Pancreas (tissue), 10 donors: ENCODE data around the gene PLP1. TPM values are rescaled to one million over a fixed set of nuclear protein-coding genes. Genes with fewer than 3 reads are reported as not detected.
"Not testable (repeated sequence)": the region's sequence is repeated elsewhere in the genome, so short reads cannot be mapped to it uniquely, and the experiment has no call there.

ENCODE experiments used
- ATAC-seq, 4 donors: fragments of 200-7000 bp; cut with Tn5 transposase; one replicate each; pipeline versions ENCODE4 v1.8.0 to v1.9.1; 2020; ENCODE audit warnings: mild to moderate bottlenecking in 4 of 4, moderate library complexity in 4 of 4
- DNase-seq, 6 donors: peaks; one replicate each; pipeline ENCODE4 v3.0.0-alpha.2; 2020
- FAIRE-seq: peaks from 2 replicates; lab custom pipeline; 2012; peaks lifted over from hg19 to GRCh38; lab: Jason Lieb, UNC
- H3K27ac ChIP-seq, 4 donors: fragments of 200-600 bp; sonication (generic); 1 replicate in 3 of 4; 2 replicates in 1 of 4; pipeline versions ENCODE4 v1.5.0 to v1.8.0; 2020
- H3K27me3 ChIP-seq, 4 donors: fragments of 200-600 bp; one replicate each; pipeline ENCODE4 v1.8.0; 2021
- H3K36me3 ChIP-seq, 3 donors: fragments of 200-600 bp; sonication (generic) in 1 of 3; one replicate each; pipeline versions ENCODE4 v1.5.0 to v1.8.0; 2020 to 2021
- H3K4me1 ChIP-seq, 3 donors: fragments of 200-600 bp; one replicate each; pipeline ENCODE4 v1.8.0; 2021
- H3K4me3 ChIP-seq, 4 donors: fragments of 200-600 bp; sonication (generic) in 2 of 4; one replicate each; pipeline versions ENCODE4 v1.5.0 to v1.8.0; 2020 to 2021
- H3K9me3 ChIP-seq, 4 donors: fragments of 200-600 bp; one replicate each; pipeline ENCODE4 v1.8.0; 2021
- WGBS, 2 donors: extraction: QIAGEN DNeasy Blood & Tissue Kit; methylation state at CpG; one replicate each; pipeline ENCODE4 v1.1.7; 2013; 5-methylcytosine and 5-hydroxymethylcytosine counted together
- intact Hi-C, 3 donors: fragments of 100-400 bp; cut with DNase I; formaldehyde crosslinking; loops; one replicate each; pipeline versions ENCODE4 v1.11.1 to v1.14.2; 2022
- polyA plus RNA-seq, 2 donors: library from polyadenylated mRNA; stranded (reverse); fragments of 200-250 nt; gene quantifications; one replicate each; pipeline ENCODE4 v1.2.3, GENCODE V29; 2013
- total RNA-seq, 6 donors: library from RNA; stranded (reverse); fragmentation: NEBNext Ultra II Directional in 4 of 6; extraction: Animal tissue kit (Norgen Biotek cat#: 25700) in 4 of 6; gene quantifications; one replicate each; pipeline versions ENCODE4 v1.2.1 to v1.2.4, GENCODE V29; 2021 to 2023
- TF ChIP-seq, protein P1 (sequence below), 4 donors: fragments of 200-600 bp; sonication (generic) in 3 of 4; IDR thresholded peaks; one replicate each; pipeline versions ENCODE4 v1.5.0 to v1.8.0; 2021; ENCODE audit warnings: antibody characterized with exemption in 4 of 4
- donor health status: healthy with polysubstance abuse.
- donor health status: DM: no; HTN: no; CAD: no; lungs with moderate emphysema.
- donor health status: DM: no; HTN: no; CAD: no.
- donor health status: control.
- donor health status: control.
- donor health status: Bipolar disorder and iron deficiency.
- donor health status: DM: yes; HTN: yes; CAD: no.
- donor health status: DM: no; HTN: no; CAD: no.
- donor health status: DM: no; HTN: no; CAD: no.
- donor health status: DM: yes; HTN: yes; CAD: no.

PLP1 gene
- total and polyA plus RNA-seq, 8 donors, result 0.30 to 2.6 (median 0.60) TPM

DNA sequence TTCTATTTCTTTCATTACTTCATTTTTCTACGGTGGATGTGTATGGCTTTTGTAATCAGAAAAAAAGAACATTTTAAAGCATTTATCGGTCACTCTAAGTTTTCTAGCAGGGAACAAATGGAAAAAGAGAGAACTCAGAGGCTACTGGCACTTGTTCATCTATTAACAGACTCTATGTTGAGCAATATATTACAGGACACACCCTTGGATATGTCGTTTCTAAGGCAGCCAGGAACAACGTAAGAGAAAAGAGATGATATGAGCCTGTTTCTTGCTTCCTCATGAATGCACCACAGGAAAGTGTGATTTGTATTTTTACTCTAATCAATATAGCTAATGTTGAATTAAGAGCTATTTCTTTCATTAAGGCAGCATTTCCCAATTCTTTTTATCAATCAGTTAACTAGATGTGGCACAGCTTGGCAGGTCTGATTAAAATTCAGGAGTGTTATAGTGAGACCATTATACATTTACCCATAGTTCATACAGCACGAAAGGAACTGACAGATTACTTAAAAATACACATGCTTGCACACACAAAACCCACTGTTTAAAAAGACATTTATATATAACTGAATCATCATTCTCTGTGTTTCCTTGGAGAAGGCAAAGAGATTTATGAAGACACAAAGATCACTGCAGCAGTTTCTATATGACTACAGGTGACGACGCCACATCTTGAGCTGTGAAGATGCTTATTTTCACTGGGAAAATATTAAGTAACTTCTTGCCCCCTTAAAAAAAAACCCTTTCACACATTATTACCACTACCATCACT, 42.4 kb downstream of the PLP1 start:
- DNase-seq, result no peak
- Histone ChIP-seq H3K4me3 (no peak overlapping the region), H3K9me3 (no peaks in the 10 kb centered on the region), H3K36me3 (no peaks in the 10 kb centered on the region), H3K4me1 (no peaks in the 10 kb centered on the region), H3K27me3 (no peaks in the 10 kb centered on the region), H3K27ac (no peak overlapping the region)
- no peak for FAIRE-seq
- TF ChIP-seq, protein P1, sequence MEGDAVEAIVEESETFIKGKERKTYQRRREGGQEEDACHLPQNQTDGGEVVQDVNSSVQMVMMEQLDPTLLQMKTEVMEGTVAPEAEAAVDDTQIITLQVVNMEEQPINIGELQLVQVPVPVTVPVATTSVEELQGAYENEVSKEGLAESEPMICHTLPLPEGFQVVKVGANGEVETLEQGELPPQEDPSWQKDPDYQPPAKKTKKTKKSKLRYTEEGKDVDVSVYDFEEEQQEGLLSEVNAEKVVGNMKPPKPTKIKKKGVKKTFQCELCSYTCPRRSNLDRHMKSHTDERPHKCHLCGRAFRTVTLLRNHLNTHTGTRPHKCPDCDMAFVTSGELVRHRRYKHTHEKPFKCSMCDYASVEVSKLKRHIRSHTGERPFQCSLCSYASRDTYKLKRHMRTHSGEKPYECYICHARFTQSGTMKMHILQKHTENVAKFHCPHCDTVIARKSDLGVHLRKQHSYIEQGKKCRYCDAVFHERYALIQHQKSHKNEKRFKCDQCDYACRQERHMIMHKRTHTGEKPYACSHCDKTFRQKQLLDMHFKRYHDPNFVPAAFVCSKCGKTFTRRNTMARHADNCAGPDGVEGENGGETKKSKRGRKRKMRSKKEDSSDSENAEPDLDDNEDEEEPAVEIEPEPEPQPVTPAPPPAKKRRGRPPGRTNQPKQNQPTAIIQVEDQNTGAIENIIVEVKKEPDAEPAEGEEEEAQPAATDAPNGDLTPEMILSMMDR (IDR thresholded peaks at IDR 0.05), result no peak
- intact Hi-C loops, result no loop called here
- WGBS, 2 donors, result 43 to 48% methylated on average over 7 of the region's 7 CpGs
- ATAC-seq, result peak in 1 of 4 donors; percentile 60

GRCh38 chrX:103820802-103821201, 44.2 kb downstream of the PLP1 start:
- H3K27me3 ChIP-seq, H3K4me3 ChIP-seq, FAIRE-seq, H3K36me3 ChIP-seq, H3K9me3 ChIP-seq, DNase-seq, H3K27ac ChIP-seq, intact Hi-C loops, H3K4me1 ChIP-seq, ATAC-seq: not testable (repeated sequence)
- 86 to 92% methylated on average over 6 of the region's 6 CpGs for WGBS, 2 donors

GRCh38 chrX:103823591-103823990, 47.0 kb downstream of the PLP1 start:
- Histone ChIP-seq H3K4me1 (no peaks in the 10 kb centered on the region), H3K27me3 (no peaks in the 10 kb centered on the region), H3K36me3 (no peaks in the 10 kb centered on the region), H3K4me3 (no peak overlapping the region), H3K27ac (no peak overlapping the region), H3K9me3 (no peaks in the 10 kb centered on the region)
- no peak for ATAC-seq
- TF ChIP-seq, protein P1 (IDR thresholded peaks at IDR 0.05), result no peak
- FAIRE-seq, result no peak
- DNase-seq, result no peak
- intact Hi-C loops, result no loop called here

DNA sequence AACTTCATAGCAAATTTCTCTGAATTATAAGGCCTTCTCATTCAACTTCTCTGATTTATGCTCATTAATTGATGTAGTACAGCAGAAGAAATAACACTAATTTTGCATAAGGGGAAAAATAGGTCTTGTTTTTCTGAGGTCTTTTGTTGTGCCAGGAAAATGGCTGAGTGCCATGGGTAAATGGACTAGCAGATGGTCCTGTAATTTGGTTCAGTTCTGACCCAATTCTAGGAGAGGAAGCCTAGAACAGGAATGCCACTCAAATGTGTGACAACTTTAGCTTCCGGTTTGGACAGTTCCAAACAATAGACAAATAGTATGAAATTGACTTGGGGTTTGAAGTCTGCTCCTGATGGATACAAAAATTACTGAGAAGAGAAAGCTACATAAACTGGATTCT, 49.2 kb downstream of the PLP1 start:
- no peaks in the 10 kb centered on the region for H3K9me3 ChIP-seq
- intact Hi-C loops, result no loop called here
- H3K36me3 ChIP-seq, result no peaks in the 10 kb centered on the region
- no peak overlapping the region for H3K4me3 ChIP-seq
- 68 to 78% methylated on average over 1 of the region's 1 CpG for WGBS, 2 donors
- no peaks in the 10 kb centered on the region for H3K27me3 ChIP-seq
- H3K4me1 ChIP-seq, result no peaks in the 10 kb centered on the region
- FAIRE-seq (no peak), ATAC-seq (no peak), DNase-seq (no peak)
- H3K27ac ChIP-seq, result no peak overlapping the region
- TF ChIP-seq, protein P1 (IDR thresholded peaks at IDR 0.05), result no peak

DNA sequence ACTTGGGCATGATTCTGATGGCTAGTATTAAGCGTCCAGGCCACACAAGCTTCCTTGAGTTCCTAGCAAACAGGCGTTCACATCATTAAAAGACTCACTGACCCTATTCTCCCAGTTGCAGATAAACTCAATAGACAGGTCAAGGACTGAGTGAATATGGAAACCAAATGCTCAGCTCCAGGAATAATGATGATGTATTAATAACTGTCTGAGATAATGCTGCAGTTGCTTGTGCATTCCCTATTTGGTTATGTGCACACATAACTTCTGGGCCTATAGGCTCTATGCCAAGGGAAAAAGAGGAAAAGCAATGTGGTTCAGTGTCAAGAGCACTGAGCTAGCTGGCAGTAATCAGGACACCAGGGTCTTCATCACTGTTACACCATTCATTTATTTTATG, 51.9 kb downstream of the PLP1 start:
- Histone ChIP-seq H3K4me1 (no peaks in the 10 kb centered on the region), H3K4me3 (no peak overlapping the region), H3K27me3 (no peaks in the 10 kb centered on the region), H3K27ac (no peak overlapping the region), H3K9me3 (no peaks in the 10 kb centered on the region), H3K36me3 (no peaks in the 10 kb centered on the region)
- DNase-seq (no peak), FAIRE-seq (peak; percentile 13), ATAC-seq (no peak)
- TF ChIP-seq, protein P1 (IDR thresholded peaks at IDR 0.05), result no peak
- 81 to 82% methylated on average over 2 of the region's 2 CpGs for WGBS, 2 donors
- intact Hi-C loops, result no loop called here
